PC-3 (cell line): ENCODE results near the gene ASPSCR1.

Experiments used
- CTCF ChIP-seq: fragments of 300-600 bp; sonication (generic); conservative IDR thresholded peaks from 2 replicates; pipeline ENCODE4 v1.5.1; 2017; ENCODE audit warnings: antibody characterized with exemption, low read depth, mild to moderate bottlenecking, low read length
- EZH2 ChIP-seq: fragments of 300-600 bp; sonication (generic); IDR thresholded peaks from one replicate; pipeline ENCODE4 v1.6.1; 2017; ENCODE audit warnings: antibody characterized with exemption, mild to moderate bottlenecking, low read length; ENCODE audit not compliant: unreplicated experiment
- EZH2phosphoT487 ChIP-seq: fragments of 300-600 bp; sonication (generic); IDR thresholded peaks from 2 replicates; pipeline ENCODE4 v1.6.1; 2018; ENCODE audit warnings: mild to moderate bottlenecking, antibody characterized with exemption, low read length, borderline replicate concordance

- no peak for TF ChIP-seq CTCF
- TF ChIP-seq EZH2 = no peak
- TF ChIP-seq EZH2phosphoT487 = no peak
These were observed 15.6 kb upstream of the ASPSCR1 start for GRCh38 chr17:81961521-81962498.
